Sigmoid colon (tissue), 7 donors: ENCODE data around the gene ARHGAP28. TPM values are rescaled to one million over a fixed set of nuclear protein-coding genes. Genes with fewer than 3 reads are reported as not detected.
"Not testable (repeated sequence)": the region's sequence is repeated elsewhere in the genome, so short reads cannot be mapped to it uniquely, and the experiment has no call there.

Experiments used
- DNase-seq: peaks from one replicate; pipeline ENCODE4 v3.0.0-alpha.2; 2019
- H3K27ac ChIP-seq, 4 donors: fragments of 200-600 bp; sonication (generic); one replicate each; pipeline ENCODE4 v1.5.1; 2016 to 2019; ENCODE audit warnings: mild to moderate bottlenecking in 1 of 4
- H3K27me3 ChIP-seq, 3 donors: fragments of 200-600 bp; sonication (generic); one replicate each; pipeline ENCODE4 v1.5.1; 2019; ENCODE audit warnings: mild to moderate bottlenecking in 1 of 3
- H3K36me3 ChIP-seq, 4 donors: fragments of 200-600 bp; sonication (generic); one replicate each; pipeline ENCODE4 v1.5.1; 2016 to 2019
- H3K4me1 ChIP-seq, 4 donors: fragments of 200-600 bp; sonication (generic); one replicate each; pipeline ENCODE4 v1.5.1; 2017 to 2019
- H3K4me3 ChIP-seq, 4 donors: fragments of 200-600 bp; sonication (generic); one replicate each; pipeline ENCODE4 v1.5.1; 2017 to 2019; ENCODE audit warnings: mild to moderate bottlenecking in 2 of 4, moderate library complexity in 1 of 4
- H3K9me3 ChIP-seq, 4 donors: fragments of 200-600 bp in 3 of 4; sonication (generic) in 3 of 4; one replicate each; pipeline versions ENCODE4 v1.5.1 to v1.6.1; 2013 to 2019
- CTCF ChIP-seq, 4 experiments: fragments of 450-650 bp in 3 of 4; fragments of 200-600 bp in 1 of 4; IDR thresholded peaks; one replicate each; pipeline ENCODE4 v1.5.1; 2016 to 2019; ENCODE audit warnings: antibody characterized with exemption in 4 of 4, mild to moderate bottlenecking in 3 of 4, moderate library complexity in 2 of 4
- EP300 ChIP-seq, 4 donors: sonication (generic); formaldehyde crosslinking; IDR thresholded peaks; one replicate each; pipeline ENCODE4 v1.6.1; 2017; ENCODE audit warnings: antibody characterized with exemption in 4 of 4
- POLR2A ChIP-seq, 2 donors: fragments of 450-650 bp; IDR thresholded peaks; one replicate each; pipeline ENCODE4 v1.6.1; 2016; ENCODE audit warnings: antibody characterized with exemption in 2 of 2, mild to moderate bottlenecking in 2 of 2, moderate library complexity in 2 of 2
- POLR2AphosphoS5 ChIP-seq, 4 donors: sonication (generic); formaldehyde crosslinking; IDR thresholded peaks; one replicate each; pipeline ENCODE4 v1.6.1; 2017; ENCODE audit warnings: antibody characterized with exemption in 4 of 4
- WGBS, 2 donors: extraction: QIAGEN DNeasy Blood & Tissue Kit; methylation state at CpG; one replicate each; pipeline ENCODE4 v1.1.7; 2013; 5-methylcytosine and 5-hydroxymethylcytosine counted together
- intact Hi-C: fragments of 100-400 bp; cut with DNase I; formaldehyde crosslinking; loops from one replicate; pipeline ENCODE4 v1.15.1; 2023
- polyA plus RNA-seq, 3 donors: library from polyadenylated mRNA; stranded (reverse); fragments of 200-250 nt; gene quantifications; one replicate each; pipeline ENCODE4 v1.2.3, GENCODE V29; 2013
- total RNA-seq, 4 donors: library from RNA; depleted of rRNA; stranded (reverse); fragments of >200 nt; gene quantifications; one replicate each; pipeline ENCODE4 v1.1.0, GENCODE V29; 2016
- donor health status: healthy with polysubstance abuse.
- donor health status: Bipolar disorder and iron deficiency.
- donor health status: healthy.

ARHGAP28 gene
- total and polyA plus RNA-seq, 7 donors = 0.23 to 13.2 (median 4.3) TPM

- H3K27ac ChIP-seq = no peak overlapping the region
- H3K4me1 ChIP-seq = peaks cover 0 to 7% (median 0%) of the 10 kb centered on the region in 4 donors
- H3K27me3 ChIP-seq = no peaks in the 10 kb centered on the region
- no peak for DNase-seq
- H3K36me3 ChIP-seq = no peaks in the 10 kb centered on the region
- TF ChIP-seq POLR2A (IDR thresholded peaks at IDR 0.05) (no peak), EP300 (IDR thresholded peaks at IDR 0.05) (no peak), CTCF (IDR thresholded peaks at IDR 0.05) (no peak), POLR2AphosphoS5 (IDR thresholded peaks at IDR 0.05) (no peak)
- peaks cover 0 to 4% (median 0%) of the 10 kb centered on the region in 4 donors for H3K9me3 ChIP-seq
- H3K4me3 ChIP-seq = no peak overlapping the region
- WGBS, 2 donors = 92 to 98% methylated on average over 1 of the region's 1 CpG
- intact Hi-C loops = no loop called here
These were observed 69.4 kb downstream of the ARHGAP28 start for GRCh38 chr18:6798896-6799295.

DNA sequence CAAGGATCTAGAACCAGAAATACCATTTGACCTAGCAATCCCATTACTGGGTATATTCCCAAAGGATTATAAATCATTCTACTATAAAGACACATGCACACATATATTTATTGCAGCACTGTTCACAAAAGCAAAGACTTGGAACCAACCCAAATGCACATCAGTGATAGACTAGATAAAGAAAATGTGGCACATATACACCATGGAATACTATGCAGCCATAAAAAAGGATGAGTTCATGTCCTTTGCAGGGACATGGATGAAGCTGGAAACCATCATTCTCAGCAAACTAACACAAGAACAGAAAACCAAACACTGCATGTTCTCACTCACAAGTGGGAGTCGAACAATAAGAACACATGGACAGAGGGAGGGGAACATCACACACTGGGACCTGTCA is 70.8 kb downstream of the ARHGAP28 start:
- H3K36me3 ChIP-seq, H3K27me3 ChIP-seq, intact Hi-C loops, H3K4me3 ChIP-seq, DNase-seq, H3K9me3 ChIP-seq, H3K27ac ChIP-seq, H3K4me1 ChIP-seq: not testable (repeated sequence)
- WGBS, 2 donors = 94% methylated on average over 1 of the region's 1 CpG

DNA sequence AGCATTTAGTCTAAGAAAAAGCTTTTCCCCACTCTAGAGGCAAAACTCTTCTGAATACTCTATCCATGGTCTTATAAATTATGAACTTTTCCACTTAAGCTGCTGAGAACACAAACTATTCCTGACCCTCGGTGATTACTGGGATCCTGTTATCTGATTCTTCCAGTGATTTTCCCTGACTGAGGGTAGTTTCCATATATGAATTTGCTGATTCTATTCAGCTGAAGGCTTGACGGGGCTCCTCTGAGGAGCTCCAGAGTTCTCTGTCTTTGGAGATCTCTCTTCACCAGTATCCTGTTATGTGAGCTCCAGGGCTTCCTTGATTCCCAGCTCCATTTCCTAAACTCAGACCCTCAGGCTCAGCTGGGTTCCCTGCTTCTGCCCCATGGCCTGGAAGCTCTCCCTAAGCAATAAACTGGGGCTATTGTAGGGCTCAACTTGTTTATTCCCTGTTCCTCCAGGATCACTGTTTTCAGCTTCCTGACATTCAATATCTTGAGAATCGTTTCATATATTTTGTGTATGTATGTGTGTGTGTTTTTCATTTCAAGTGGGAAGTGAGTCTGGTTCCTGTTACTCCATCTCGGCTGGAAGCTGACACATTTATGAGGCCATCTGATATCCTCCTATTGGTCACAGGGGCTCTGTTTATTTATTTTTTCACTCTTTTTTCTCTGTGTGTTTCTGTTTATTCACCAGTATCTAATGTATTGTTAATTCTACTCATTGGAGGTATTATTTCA is 78.2 kb downstream of the ARHGAP28 start:
- Histone ChIP-seq H3K36me3 (no peaks in the 10 kb centered on the region), H3K4me1 (peaks cover 0 to 10% (median 4%) of the 10 kb centered on the region in 4 donors), H3K9me3 (peaks cover 0 to 6% (median 0%) of the 10 kb centered on the region in 4 donors), H3K27ac (peak overlapping the region in 2 of 4 donors; percentile 35 to 45), H3K4me3 (no peak overlapping the region), H3K27me3 (no peaks in the 10 kb centered on the region)
- intact Hi-C loops = no loop called here
- 37 to 48% methylated on average over 4 of the region's 4 CpGs for WGBS, 2 donors
- DNase-seq = no peak
- no peak for TF ChIP-seq POLR2A (IDR thresholded peaks at IDR 0.05)
- no peak for TF ChIP-seq EP300 (IDR thresholded peaks at IDR 0.05)
- no peak for TF ChIP-seq CTCF (IDR thresholded peaks at IDR 0.05)
- no peak for TF ChIP-seq POLR2AphosphoS5 (IDR thresholded peaks at IDR 0.05)

- no peak overlapping the region for H3K27ac ChIP-seq
- H3K27me3 ChIP-seq = no peaks in the 10 kb centered on the region
- peaks cover 0 to 10% (median 4%) of the 10 kb centered on the region in 4 donors for H3K4me1 ChIP-seq
- no peak for TF ChIP-seq POLR2AphosphoS5 (IDR thresholded peaks at IDR 0.05)
- no peak for TF ChIP-seq CTCF (IDR thresholded peaks at IDR 0.05)
- no peak for TF ChIP-seq POLR2A (IDR thresholded peaks at IDR 0.05)
- no peak for TF ChIP-seq EP300 (IDR thresholded peaks at IDR 0.05)
- intact Hi-C loops = no loop called here
- DNase-seq = no peak
- peaks cover 0 to 4% (median 0%) of the 10 kb centered on the region in 4 donors for H3K9me3 ChIP-seq
- H3K4me3 ChIP-seq = no peak overlapping the region
- no peaks in the 10 kb centered on the region for H3K36me3 ChIP-seq
These were observed 80.7 kb downstream of the ARHGAP28 start for GRCh38 chr18:6810191-6810590.

DNA sequence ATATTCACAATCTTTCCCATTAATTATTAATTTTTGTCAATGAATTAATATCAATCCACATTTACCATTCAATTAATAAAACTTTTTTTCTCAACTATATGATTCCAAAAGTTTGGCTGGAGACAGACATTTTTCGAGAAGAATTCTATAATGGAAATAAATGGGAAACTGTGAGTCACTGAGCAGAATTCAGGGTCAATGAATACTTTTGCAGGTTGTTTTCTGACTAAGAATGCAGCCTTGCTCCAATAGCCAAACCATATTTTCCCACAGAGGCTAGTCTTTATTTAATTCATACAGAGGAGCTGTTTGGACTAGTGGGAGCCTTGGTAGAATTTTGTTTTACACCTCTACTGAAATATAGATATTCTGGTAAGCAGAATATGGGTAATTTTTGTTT is 82.3 kb downstream of the ARHGAP28 start:
- WGBS, 2 donors = 54 to 75% methylated on average over 1 of the region's 1 CpG
- Histone ChIP-seq H3K4me1 (peaks cover 0 to 10% (median 4%) of the 10 kb centered on the region in 4 donors), H3K27me3 (no peaks in the 10 kb centered on the region), H3K9me3 (peaks cover 0 to 4% (median 0%) of the 10 kb centered on the region in 4 donors), H3K27ac (no peak overlapping the region), H3K36me3 (no peaks in the 10 kb centered on the region), H3K4me3 (no peak overlapping the region)
- TF ChIP-seq POLR2A (IDR thresholded peaks at IDR 0.05) (no peak), POLR2AphosphoS5 (IDR thresholded peaks at IDR 0.05) (no peak), EP300 (IDR thresholded peaks at IDR 0.05) (no peak), CTCF (IDR thresholded peaks at IDR 0.05) (no peak)
- intact Hi-C loops = no loop called here
- no peak for DNase-seq
